HL-60 (cell line): Measurements from ENCODE around the gene DAB2.

Experiments used
- CTCF ChIP-seq: IDR thresholded peaks from one replicate; pipeline ENCODE4 v1.5.1; 2011; ENCODE audit warnings: low read length, control low read depth, inconsistent platforms; ENCODE audit not compliant: insufficient read depth
- POLR2AphosphoS5 ChIP-seq: IDR thresholded peaks from 2 replicates; pipeline ENCODE4 v1.6.1; 2012; ENCODE audit warnings: low read depth
- REST ChIP-seq: IDR thresholded peaks from 2 replicates; pipeline ENCODE4 v1.6.1; 2012; ENCODE audit warnings: low read depth; ENCODE audit not compliant: insufficient replicate concordance

GRCh38 chr5:39377613-39378012 lies 47.2 kb downstream of the DAB2 start:
- TF ChIP-seq CTCF (no peak), REST (no peak), POLR2AphosphoS5 (no peak)
